Gastroesophageal sphincter (tissue), 4 donors: ENCODE data around the gene SLC22A25. TPM values are rescaled to one million over a fixed set of nuclear protein-coding genes. Genes with fewer than 3 reads are reported as not detected.
"Not testable (repeated sequence)": the region's sequence is repeated elsewhere in the genome, so short reads cannot be mapped to it uniquely, and the experiment has no call there.

ENCODE experiments used
- ATAC-seq: fragments of 150-250 bp; one replicate; pipeline ENCODE4 v1.9.1; 2016; ENCODE audit warnings: mild to moderate bottlenecking, moderate library complexity
- H3K27ac ChIP-seq, 4 donors: fragments of 200-600 bp; sonication (generic) in 3 of 4; 1 replicate in 3 of 4; 2 replicates in 1 of 4; pipeline ENCODE4 v1.5.1; 2016 to 2019
- H3K27me3 ChIP-seq: fragments of 200-600 bp; sonication (generic); one replicate; pipeline ENCODE4 v1.5.1; 2019
- H3K36me3 ChIP-seq, 2 donors: fragments of 200-600 bp; sonication (generic); one replicate each; pipeline ENCODE4 v1.5.1; 2019; ENCODE audit warnings: control low read depth in 1 of 2
- H3K4me1 ChIP-seq, 3 donors: fragments of 200-600 bp; sonication (generic); 1 replicate in 2 of 3; 2 replicates in 1 of 3; pipeline ENCODE4 v1.5.1; 2016 to 2019; ENCODE audit warnings: control low read depth in 2 of 3
- H3K4me3 ChIP-seq, 2 donors: fragments of 200-600 bp; sonication (generic); one replicate each; pipeline ENCODE4 v1.5.1; 2019; ENCODE audit warnings: mild to moderate bottlenecking in 1 of 2, moderate library complexity in 1 of 2
- H3K9me3 ChIP-seq, 3 donors: fragments of 200-600 bp; sonication (generic); one replicate each; pipeline ENCODE4 v1.5.1; 2017 to 2019; ENCODE audit warnings: control low read depth in 2 of 3
- EP300 ChIP-seq: sonication (generic); formaldehyde crosslinking; IDR thresholded peaks from one replicate; pipeline ENCODE4 v1.6.1; 2017; ENCODE audit warnings: antibody characterized with exemption, mild to moderate bottlenecking
- POLR2A ChIP-seq, 2 donors: fragments of 450-650 bp; IDR thresholded peaks; one replicate each; pipeline ENCODE4 v1.6.1; 2017; ENCODE audit warnings: antibody characterized with exemption in 2 of 2, mild to moderate bottlenecking in 2 of 2, moderate library complexity in 1 of 2
- POLR2AphosphoS5 ChIP-seq: sonication (generic); formaldehyde crosslinking; IDR thresholded peaks from one replicate; pipeline ENCODE4 v1.6.1; 2017; ENCODE audit warnings: antibody characterized with exemption
- WGBS, 2 donors: methylation state at CpG; one replicate each; pipeline ENCODE4 v1.1.5; 2018; ENCODE audit warnings: low coverage in 1 of 2; 5-methylcytosine and 5-hydroxymethylcytosine counted together
- total RNA-seq, 4 donors: library from RNA; depleted of rRNA; stranded (reverse); fragments of >200 nt; gene quantifications; one replicate each; pipeline ENCODE4 v1.1.0, GENCODE V29; 2016
- TF ChIP-seq, protein P1 (sequence below), 4 experiments: fragments of 200-600 bp in 2 of 4; fragments of 450-650 bp in 2 of 4; sonication (generic) in 1 of 4; IDR thresholded peaks; one replicate each; pipeline ENCODE4 v1.5.1; 2017 to 2019; ENCODE audit warnings: antibody characterized with exemption in 4 of 4, mild to moderate bottlenecking in 2 of 4, moderate library complexity in 2 of 4

SLC22A25 gene
- total RNA-seq, 4 donors from 2014 or later = not detected

DNA sequence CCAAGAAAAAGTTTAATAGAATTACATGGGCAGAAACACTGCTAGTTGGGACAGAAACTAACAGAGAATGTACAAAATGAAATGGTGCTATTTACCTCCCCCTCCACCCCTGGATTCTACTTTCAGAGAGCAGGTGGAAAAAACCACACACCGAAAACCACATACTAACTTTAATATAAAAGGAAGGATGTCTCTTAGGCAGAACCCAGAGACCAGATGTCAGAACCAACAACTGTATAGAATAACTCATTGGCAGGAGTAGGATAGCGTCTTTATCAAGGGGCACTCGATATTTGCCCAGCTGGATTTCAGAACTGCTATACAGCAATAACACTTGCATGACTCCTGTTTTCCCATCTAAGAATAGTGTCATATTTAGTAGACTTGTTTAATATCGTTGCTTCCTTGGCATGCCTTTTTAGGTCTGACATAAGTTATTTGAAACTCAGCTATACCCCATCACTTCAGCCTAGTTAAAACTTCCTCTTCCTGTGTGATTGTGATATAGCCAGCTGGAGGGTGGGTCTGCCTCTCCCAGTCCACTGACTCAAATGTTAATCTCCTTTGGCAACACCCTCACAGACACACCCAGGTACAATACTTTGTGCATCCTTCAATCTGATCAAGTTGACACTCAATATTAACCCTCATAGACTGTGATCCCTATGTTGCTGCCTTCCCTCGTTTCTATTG is 1.2 kb downstream of the SLC22A25 start:
- ATAC-seq = no peak
- Histone ChIP-seq H3K27me3 (peaks cover 15% of the 10 kb centered on the region), H3K4me1 (no peaks in the 10 kb centered on the region), H3K9me3 (peaks cover 0 to 3% (median 0%) of the 10 kb centered on the region in 3 donors), H3K27ac (no peak overlapping the region), H3K36me3 (no peaks in the 10 kb centered on the region), H3K4me3 (no peak overlapping the region)
- TF ChIP-seq POLR2A (IDR thresholded peaks at IDR 0.05) (no peak), EP300 (no peak)
- 50 to 64% methylated on average over 5 of the region's 5 CpGs for WGBS, 2 donors

DNA sequence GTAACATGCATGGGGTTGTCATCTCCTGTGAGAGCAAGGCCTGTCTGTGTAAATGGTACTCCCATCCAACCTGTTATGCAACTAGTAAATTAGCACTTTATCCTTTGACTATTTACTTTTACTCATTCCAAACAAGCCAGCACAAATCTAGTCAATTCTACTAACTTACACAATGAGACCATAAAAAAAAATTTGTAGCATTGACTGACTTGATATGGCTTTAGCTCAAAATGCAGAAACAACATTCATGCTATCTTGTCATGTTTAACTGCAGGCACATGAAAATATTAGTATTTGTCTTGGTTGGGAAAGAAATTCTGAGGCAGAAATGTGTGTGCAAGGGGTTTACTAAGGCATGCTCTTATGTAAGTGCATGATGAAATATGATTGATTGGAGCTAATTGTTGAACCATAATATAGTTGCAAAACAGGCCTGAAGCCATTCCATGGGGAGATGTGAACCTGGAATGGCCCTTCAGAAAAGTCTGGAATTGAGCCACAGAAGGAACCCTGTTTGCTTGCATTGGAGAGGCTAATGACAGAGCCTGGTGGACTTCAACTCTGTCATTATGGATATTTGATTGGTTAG is 2.5 kb downstream of the SLC22A25 start:
- no peak for ATAC-seq

DNA sequence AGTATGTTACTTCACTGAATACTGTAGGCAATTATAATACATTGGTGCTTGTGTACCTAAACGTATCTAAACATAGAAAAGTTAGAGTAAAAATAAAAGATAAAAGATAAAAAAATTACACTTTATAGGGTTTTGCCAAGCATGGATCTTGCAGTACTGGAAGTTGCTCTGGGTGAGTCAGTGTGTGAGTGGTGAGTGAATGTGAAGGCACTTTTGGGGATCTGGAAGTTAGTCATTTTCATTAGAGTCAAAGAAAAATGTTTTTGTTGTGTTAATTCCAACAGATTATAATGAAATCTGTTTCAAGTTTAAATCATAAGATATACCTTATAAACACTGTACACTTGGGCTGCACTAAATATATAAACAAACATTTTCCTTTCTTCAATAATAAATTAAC is 3.3 kb downstream of the SLC22A25 start:
- no peak overlapping the region for H3K4me3 ChIP-seq
- 33 to 57% methylated on average over 1 of the region's 1 CpG for WGBS, 2 donors
- H3K36me3 ChIP-seq = no peaks in the 10 kb centered on the region
- no peak for ATAC-seq
- TF ChIP-seq, protein P1, sequence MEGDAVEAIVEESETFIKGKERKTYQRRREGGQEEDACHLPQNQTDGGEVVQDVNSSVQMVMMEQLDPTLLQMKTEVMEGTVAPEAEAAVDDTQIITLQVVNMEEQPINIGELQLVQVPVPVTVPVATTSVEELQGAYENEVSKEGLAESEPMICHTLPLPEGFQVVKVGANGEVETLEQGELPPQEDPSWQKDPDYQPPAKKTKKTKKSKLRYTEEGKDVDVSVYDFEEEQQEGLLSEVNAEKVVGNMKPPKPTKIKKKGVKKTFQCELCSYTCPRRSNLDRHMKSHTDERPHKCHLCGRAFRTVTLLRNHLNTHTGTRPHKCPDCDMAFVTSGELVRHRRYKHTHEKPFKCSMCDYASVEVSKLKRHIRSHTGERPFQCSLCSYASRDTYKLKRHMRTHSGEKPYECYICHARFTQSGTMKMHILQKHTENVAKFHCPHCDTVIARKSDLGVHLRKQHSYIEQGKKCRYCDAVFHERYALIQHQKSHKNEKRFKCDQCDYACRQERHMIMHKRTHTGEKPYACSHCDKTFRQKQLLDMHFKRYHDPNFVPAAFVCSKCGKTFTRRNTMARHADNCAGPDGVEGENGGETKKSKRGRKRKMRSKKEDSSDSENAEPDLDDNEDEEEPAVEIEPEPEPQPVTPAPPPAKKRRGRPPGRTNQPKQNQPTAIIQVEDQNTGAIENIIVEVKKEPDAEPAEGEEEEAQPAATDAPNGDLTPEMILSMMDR (IDR thresholded peaks at IDR 0.05) = no peak
- TF ChIP-seq EP300 (no peak), POLR2A (IDR thresholded peaks at IDR 0.05) (no peak), POLR2AphosphoS5 (no peak)
- no peaks in the 10 kb centered on the region for H3K4me1 ChIP-seq
- peaks cover 9% of the 10 kb centered on the region for H3K27me3 ChIP-seq
- peaks cover 0 to 4% (median 0%) of the 10 kb centered on the region in 3 donors for H3K9me3 ChIP-seq
- no peak overlapping the region for H3K27ac ChIP-seq

More for the DNA sequence above, 2.5 kb downstream of the SLC22A25 start:
- no peaks in the 10 kb centered on the region for H3K36me3 ChIP-seq
- TF ChIP-seq POLR2AphosphoS5 = no peak
- TF ChIP-seq EP300 = no peak
- TF ChIP-seq, protein P1 (IDR thresholded peaks at IDR 0.05) = no peak
- TF ChIP-seq POLR2A (IDR thresholded peaks at IDR 0.05) = no peak
- peaks cover 9% of the 10 kb centered on the region for H3K27me3 ChIP-seq
- H3K4me3 ChIP-seq = no peak overlapping the region
- no peaks in the 10 kb centered on the region for H3K4me1 ChIP-seq
- H3K9me3 ChIP-seq = peaks cover 0 to 4% (median 0%) of the 10 kb centered on the region in 3 donors
- H3K27ac ChIP-seq = no peak overlapping the region

DNA sequence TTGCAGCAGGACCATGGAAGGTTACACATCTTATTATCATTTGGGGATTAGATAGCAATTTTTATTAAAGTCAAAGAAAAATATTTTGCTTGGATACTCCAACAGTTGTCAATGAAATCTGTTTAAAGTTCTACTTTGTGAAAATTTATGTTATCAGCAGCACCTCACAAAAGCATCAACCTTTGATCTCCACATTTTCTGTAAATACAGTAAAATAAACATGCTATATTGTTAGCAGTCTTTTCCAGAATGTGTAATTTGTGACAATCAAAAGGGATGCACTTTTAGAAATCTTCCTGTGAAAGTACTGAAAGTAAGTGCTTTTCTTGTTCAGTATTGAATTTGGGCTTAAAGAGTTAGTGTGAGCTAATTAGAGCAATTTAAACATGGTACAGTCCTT is 4.1 kb downstream of the SLC22A25 start:
- Histone ChIP-seq H3K27ac (no peak overlapping the region), H3K9me3 (peaks cover 0 to 4% (median 0%) of the 10 kb centered on the region in 3 donors), H3K4me3 (no peak overlapping the region), H3K4me1 (no peaks in the 10 kb centered on the region), H3K36me3 (no peaks in the 10 kb centered on the region), H3K27me3 (peaks cover 9% of the 10 kb centered on the region)
- ATAC-seq = no peak
- no peak for TF ChIP-seq POLR2AphosphoS5
- TF ChIP-seq, protein P1 (IDR thresholded peaks at IDR 0.05) = no peak
- TF ChIP-seq POLR2A (IDR thresholded peaks at IDR 0.05) = no peak
- TF ChIP-seq EP300 = no peak

DNA sequence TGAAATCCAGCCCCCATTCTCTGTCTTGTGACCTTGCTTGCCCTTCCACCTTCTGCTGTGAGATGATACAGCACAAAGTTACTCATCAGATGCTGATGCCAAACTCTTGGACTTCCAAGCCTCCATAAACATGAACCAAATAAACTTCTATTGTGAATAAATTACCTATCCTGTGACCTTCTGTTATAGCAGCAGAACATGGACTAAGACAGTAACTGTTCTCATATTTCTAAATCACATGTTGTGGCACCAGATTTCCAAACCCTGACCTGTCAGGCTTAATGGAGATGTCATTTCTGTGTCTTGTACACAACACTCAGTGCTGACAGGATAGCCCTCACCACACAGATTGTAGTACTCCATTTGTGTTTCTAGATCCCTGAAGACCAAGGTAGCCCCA is 6.0 kb downstream of the SLC22A25 start:
- TF ChIP-seq EP300 (no peak), POLR2AphosphoS5 (no peak), POLR2A (IDR thresholded peaks at IDR 0.05) (no peak)
- TF ChIP-seq, protein P1 (IDR thresholded peaks at IDR 0.05) = no peak
- H3K36me3 ChIP-seq = no peaks in the 10 kb centered on the region
- no peak overlapping the region for H3K27ac ChIP-seq
- no peak overlapping the region for H3K4me3 ChIP-seq
- no peaks in the 10 kb centered on the region for H3K27me3 ChIP-seq
- no peaks in the 10 kb centered on the region for H3K4me1 ChIP-seq
- no peak for ATAC-seq
- peaks cover 0 to 4% (median 0%) of the 10 kb centered on the region in 3 donors for H3K9me3 ChIP-seq

DNA sequence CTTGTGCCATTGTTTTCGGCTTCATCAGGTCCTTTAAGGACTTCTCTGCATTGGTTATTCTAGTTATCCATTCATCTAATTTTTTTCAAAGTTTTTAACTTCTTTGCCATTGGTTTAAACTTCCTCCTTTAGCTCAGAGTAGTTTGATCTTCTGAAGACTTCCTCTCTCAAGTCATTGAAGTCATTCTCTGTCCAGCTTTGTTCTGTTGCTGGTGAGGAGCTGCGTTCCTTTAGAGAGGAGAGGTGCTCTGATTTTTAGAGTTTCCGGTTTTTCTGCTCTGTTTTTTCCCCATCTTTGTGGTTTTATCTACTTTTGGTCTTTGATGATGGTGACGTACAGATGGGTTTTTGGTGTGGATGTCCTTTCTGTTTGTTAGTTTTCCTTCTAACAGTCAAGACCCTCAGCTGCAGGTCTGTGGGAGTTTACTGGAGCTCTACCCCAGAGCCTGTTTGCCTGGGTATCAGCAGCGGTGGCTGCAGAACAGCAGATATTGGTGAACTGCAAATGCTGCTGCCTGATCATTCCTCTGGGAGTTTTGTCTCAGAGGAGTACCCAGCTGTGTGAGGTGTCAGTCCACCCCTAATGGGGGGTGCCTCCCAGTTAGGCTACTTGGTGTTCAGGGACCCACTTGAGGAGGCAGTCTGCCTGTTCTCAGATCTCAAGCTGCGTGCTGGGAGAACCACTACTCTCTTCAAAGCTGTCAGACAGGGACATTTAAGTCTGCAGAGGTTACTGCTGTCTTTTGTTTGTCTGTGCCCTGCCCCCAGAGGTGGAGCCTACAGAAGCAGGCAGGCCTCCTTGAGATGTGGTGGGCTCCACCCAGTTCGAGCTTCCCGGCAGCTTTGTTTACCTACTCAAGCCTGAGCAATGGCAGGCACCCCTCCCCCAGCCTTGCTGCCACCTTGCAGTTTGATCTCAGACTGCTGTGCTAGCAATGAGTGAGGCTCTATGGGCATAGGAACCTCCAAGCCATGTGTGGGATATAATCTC is 7.6 kb downstream of the SLC22A25 start:
- H3K27ac ChIP-seq, H3K4me3 ChIP-seq, H3K27me3 ChIP-seq, H3K36me3 ChIP-seq, ATAC-seq, H3K4me1 ChIP-seq: not testable (repeated sequence)
- H3K9me3 ChIP-seq = peaks cover 0 to 10% (median 0%) of the 10 kb centered on the region in 3 donors
- 90% methylated on average over 4 of the region's 8 CpGs; no CpG with 5 or more reads in 1 of the 2 donors for WGBS, 2 donors
